HG02973 (cell line): ENCODE results near the gene FILIP1.

Experiments used
- ATAC-seq: cut with Tn5 transposase; IDR thresholded peaks from one replicate; pipeline ENCODE4 v1.9.1; 2021; ENCODE audit warnings: moderate library complexity; ENCODE audit not compliant: unreplicated experiment

The FILIP1 gene

DNA sequence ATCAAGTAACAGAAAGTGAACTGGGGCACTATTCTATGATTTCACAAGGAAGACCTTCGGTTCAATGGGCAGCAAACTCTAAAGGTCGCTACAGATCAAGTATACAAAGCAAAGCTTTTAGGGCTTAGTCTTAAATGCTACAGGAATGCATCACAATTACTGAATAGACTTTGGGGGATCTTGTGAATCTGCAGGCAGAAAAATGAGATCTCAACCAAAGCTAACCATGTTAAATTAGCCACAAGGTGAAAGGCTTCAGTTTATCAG, 111.0 kb downstream of the FILIP1 start:
- ATAC-seq = no peak

DNA sequence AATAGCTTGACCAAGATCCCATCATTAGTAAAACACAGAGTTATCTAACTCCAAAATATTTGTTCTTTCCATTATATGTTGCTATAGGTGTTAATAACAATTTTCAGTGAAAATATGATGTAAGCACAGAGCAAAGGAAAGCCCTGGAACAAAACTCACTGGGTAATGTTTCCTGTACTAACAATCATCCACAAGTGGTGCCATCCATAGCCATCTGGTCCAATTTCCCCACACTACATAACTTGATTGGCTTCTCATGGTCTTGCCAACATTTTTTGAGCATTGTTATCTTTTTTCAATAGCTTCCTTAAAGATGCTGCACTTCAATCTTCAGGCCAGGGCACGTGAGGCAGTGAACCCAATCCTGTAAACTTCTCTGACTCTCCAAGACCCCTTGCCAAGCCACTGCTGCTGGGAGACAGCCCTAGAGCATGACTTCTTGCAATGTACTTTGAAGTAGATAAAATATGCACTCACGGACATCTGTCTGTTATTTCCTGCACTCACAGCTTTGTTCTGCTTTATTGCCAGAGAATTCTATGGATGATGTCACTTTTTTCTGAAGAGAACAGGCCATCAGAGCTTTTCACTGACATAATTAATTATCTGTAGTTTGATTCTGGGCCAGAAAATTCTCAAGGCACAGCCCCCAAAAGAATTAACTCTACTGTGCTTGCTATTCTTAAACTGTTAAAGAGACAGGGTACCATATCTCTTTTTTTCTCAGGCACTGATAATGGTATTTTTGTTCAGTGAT, 111.5 kb downstream of the FILIP1 start:
- no peak for ATAC-seq

DNA sequence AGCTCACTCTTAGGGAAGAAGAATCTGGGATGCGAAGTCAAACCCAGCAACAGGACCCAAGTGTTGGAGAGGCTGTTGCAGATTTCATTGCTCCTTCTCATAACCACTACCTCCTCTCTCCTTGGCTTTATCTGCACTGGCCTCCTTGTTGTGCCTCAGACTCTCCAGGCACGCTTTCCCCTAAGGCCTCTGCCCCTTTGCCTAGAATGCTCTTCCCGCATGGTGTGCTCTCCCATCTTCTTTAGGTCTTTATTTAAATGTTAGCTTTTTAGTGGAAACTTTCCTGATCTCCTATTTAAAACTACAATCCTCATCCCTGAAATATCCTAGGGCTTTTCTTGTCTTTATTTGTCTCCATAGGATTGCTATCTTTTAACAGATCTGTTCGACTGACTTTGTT, 114.1 kb downstream of the FILIP1 start:
- no peak for ATAC-seq

DNA sequence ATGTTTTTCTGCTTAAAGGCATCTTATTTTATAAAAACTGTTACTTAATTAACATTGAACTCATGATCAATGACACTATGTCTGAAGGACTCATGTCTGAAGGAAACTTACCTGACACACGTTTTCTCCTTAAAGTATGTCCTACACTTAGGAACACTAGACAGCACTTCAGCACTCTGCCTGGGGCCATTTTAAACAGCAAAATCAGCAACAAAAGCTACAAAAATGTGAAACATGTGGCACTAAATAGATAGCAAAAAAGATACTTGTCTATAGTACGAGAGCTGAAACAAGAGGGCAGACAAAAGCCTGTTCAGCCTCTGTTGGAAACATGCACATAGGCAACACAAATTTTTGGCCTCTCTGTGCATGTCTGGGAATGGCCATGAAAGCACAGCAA, 115.5 kb downstream of the FILIP1 start:
- no peak for ATAC-seq

DNA sequence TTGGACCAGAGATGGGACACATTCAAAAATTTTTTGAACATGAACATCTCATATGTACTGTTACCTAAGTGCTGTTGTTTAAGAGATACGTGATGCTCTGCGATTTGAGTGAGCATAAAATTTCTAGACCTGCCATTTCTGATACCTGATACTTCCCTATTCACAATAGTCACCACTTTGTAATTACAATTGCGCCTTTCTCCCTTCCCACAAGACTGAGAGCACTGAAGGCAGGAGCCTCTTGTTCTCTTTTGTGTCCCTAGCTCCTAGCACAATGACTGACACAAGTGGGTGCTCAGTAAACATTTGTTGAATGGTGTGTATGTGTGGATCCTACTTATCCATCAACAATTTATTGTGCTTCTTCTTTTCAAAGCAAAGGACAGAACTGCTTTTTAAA, 116.2 kb downstream of the FILIP1 start:
- ATAC-seq = no peak

DNA sequence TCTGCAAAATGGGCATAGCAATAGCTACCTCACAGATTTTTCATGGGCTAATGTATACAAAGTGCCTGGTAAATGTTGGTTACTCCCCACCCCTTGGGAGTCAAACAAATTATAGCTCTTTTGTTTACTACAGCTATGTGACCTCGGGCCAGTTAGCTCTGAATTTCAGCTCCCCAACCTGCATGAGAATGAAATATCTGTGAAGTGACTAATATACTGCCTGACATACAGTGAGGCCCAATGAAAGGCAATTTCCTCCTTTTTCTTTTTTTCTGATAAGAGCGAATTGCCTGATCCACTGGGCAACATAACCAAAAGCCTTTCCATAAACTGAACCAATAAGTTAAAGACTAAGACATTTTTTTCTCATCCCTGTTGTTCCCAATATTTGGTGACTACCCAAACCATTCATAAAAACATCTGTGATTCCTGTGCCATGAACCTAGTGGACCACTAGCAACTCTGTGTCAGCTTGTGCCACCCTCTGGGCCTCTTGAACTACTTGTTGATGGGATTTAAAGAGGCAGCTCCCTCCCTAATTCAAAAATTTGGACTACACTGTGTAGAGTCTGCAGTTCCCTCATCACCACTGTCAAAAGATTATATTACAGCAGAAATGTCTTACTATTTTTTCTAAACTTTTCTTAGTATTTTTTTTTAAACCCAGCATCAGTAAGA, 117.1 kb downstream of the FILIP1 start:
- no peak for ATAC-seq

DNA sequence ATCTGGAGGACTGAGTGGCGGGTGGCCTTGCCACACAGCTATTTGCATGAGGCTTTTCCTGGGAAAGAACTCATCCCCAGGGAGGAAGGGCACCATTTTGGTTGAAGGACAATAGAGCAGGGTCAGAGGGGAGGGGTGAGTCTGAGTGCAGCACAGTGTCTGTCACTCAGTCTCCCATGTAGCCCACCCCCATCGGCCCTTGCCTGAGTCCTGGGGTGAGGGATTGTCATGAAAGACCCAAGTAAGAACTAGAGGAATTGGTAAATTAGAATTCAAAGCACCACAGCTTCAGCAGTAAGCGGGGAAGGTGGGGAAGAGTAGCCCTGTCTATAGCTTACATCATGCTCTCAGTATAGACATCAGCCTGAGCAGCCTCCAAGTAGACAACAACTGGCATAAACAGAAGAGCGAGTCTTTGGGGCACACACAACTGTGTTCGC, 118.6 kb downstream of the FILIP1 start:
- ATAC-seq = no peak

DNA sequence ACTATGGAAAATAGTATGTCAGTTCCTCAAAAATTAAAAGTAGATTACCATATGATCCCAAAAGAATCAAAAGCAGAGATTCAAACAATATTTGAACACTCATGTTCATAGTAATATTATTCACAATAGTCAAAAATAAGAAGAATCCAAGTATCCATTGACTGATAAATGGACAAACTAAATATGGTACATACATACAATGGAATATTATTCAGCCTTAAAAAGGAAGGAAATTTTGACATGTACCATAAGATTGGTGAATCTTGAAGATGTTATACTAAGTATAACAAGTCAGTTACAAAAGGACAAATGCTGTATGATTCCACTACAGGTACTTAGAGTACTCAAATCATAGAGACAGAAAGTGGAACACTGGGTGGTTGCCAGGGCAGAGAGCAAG, 120.7 kb downstream of the FILIP1 start:
- ATAC-seq = no peak

DNA sequence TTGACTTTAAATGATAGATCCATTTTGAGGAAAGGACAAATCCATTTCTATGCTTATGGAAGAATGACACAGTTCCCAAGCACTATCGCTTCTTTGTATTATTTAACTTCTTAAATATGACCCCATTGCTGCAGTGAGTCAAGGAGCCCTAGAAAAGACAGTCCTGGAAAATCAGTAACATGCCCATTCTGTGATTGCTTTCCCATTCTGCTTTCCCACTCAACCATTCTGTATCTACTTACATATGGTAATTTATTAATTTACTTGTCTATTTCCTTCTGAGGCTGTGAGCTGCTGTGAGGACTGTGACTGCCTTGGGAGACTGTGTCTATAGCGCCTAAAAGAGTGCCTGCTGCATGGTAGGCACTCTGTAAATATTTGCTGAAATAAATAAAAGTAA, 123.6 kb downstream of the FILIP1 start:
- no peak for ATAC-seq

DNA sequence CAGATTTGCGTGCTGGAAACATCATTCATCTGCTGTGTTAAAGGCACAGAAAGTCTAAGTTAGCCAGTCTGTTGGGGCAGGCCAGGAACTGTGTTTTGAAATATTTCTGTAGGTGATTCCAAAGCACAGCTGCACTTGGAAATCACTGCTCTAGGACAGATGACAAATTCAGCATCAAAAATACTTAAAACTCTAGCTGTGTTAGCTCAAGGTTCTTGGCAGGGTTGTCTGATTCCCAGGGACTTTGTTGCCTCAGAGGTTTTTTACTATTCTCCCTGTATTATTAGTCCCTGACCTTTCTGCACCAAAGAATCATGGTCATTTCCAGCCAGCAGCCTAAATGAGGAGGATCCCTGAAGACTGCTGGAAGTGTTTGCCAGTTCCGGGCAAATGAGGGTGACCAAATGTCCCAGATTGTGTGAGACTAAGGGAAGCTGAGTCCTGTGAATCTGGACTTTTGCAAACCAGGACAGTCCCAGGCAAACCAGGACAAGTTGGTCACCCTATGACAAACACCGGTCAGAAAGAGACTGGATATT, 124.7 kb downstream of the FILIP1 start:
- no peak for ATAC-seq

DNA sequence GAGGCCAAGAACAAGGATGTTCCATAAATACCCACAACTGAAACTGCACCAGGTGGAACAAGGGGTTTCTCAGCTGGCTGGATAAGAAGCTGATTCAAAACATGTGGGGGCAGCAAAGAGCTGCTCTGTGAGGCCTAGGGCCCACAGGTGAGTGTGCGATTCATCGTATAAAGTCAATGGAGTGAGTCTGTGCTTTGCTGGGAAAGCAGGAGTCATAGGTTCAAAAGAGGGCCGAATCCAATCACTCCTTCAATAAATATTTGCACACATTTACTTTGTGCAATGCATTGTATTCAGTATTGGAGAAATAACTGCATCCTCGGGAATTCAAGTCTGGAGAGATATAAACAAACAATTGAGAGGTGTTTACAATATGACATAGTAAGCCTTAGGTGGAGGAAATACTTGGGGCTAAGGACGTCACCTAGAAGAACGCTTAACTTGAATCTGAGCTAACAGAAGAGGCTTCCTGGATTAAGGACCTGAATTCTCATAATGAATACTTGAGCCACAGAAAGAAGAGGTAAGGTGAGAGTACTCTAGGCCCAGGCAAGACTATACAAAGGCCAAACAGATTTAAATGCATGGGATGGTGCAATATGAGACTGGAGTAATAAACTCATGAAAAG, 125.3 kb downstream of the FILIP1 start:
- ATAC-seq = no peak

DNA sequence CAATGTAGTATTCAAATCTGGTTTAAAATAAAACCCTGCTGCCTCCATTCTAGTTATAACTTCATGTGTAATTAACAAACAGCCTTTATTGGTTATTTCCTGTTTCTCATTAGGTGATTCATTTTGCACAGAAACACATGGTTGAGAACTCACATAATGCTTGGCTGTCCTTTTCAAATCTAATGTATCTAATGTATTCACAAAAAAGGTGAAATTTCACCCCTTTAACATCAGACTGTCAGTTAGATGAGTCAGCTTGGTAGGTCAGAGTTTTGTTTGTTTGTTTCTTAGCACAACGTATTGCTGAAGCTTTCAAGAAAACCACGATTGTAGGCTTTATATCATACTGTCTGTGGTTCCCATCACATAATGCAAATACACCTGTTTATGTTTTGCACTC, 130.3 kb downstream of the FILIP1 start:
- ATAC-seq = no peak

DNA sequence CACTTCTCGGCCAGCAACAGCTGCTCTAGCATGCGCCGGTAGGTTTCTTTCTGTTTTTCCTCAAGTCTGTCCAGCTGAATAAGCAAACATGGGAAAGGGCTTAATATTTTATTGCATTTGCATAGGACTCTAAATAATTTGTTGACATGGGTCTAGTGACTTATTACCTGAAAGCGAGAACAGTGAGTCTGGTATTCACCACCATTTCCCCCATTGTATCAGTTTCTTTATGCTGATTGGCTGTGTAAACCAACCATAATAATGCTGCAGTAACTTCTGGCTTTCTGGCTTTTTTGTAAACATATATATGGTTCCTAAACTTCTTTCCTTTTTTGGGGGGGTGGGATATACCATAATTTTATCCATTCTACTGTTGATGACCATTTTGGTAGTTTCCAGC, 140.0 kb downstream of the FILIP1 start:
- ATAC-seq = no peak

DNA sequence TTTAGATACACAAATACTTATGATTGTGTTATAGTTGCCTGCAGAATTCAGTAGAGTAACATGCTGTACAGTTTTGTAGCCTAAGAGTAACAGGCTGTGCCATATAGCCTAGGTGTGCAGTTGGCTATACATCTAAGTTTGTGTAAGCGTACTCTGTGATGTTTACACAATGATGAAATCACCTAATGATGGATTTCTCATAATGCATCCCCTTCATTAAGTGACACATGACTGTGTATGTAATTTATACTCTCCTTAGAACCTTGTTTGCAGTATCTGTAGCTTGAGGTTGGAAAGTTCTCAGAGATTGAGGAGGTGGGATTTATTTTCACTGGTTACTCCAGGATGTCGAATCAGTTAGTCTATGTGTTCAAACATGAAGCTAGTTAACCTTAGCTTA, 142.0 kb downstream of the FILIP1 start:
- no peak for ATAC-seq

DNA sequence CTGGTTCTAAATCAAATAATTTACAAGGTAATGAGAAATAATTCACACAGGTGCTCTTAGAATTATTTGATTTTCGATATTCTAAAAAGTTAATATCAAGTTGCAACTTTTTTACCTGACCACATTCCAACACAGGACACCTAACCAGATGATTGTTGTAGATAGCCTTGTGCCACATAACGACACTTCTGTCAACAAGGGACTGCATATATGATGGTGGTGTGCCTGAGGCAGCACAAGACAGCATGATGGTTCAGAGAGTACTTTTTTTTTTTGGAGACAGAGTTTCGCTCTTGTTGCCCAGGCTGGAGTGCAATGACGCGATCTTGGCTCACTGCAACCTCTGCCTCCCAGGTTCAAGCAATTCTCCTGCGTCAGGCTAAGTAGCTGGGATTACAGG, 142.8 kb downstream of the FILIP1 start:
- no peak for ATAC-seq

DNA sequence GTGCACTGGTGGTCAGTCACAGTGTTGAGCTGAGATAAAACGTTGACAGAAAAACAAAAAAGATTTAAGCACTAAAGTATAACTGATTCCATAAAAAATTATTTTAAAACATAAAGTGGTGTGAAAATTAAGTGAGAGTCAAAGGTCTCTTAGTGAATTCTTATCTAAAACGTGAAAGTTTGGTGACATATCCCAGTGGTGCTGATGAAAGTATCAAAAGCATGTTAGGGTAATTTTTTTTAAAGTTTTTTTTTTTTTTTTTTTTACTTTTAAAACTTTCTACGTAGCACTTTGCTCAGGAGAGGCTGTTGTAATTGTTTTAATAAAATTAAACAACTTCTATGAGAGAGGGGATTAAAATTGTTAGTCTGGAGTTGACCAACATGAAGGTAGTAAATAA, 143.4 kb downstream of the FILIP1 start:
- ATAC-seq = no peak

DNA sequence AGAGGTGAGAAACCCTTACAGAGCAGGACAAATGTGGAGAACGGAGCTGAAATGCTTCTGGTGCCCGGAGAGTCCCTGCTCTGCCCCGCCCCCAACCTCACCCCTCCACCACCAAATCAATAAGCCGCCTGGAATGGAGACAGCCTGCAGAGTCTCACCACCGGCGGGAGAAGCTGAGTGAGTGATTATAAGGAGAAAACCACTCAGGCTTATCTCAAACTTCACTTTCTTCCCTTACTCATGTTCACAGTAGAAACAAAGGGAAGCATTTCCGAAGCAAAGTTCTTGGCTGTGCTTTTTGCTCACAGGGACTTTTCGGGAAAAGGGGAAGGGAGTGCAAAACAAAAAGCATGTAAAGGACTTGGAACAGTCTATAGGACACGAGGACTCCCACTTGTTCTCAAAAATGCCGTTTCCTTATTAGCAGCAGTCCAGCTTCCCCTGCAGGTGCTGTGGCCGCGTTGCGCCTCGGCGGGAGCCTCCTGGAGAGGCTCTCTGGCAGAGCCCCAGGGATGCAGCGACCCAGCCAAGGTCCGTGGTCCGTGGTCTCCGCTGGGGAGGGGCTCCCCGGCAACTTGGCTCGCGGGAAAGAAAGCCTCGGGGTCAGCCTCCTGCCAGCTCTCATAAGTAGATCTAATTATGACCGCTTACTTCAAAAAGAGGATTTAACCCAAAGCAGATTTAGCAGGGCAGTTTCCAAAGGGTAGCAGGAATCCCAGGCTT, 144.2 kb downstream of the FILIP1 start:
- no peak for ATAC-seq

DNA sequence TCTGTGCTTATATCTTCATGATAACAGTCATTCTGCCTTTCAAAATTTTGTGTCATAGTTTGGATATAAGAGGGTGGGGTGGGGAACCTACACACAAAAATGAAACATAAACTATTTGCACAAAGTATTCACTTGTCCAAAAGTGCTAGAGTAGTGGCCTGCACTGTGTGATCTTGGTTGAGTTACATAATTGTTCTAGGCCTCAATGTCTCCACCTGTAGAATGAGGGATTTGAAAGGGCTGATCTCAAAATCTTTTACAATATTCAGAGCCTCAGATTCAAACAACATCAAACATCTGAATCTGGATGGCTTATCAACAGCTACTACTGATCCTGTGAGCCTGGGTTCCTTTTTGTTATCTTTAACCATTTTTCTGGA, 144.7 kb downstream of the FILIP1 start:
- ATAC-seq = no peak

DNA sequence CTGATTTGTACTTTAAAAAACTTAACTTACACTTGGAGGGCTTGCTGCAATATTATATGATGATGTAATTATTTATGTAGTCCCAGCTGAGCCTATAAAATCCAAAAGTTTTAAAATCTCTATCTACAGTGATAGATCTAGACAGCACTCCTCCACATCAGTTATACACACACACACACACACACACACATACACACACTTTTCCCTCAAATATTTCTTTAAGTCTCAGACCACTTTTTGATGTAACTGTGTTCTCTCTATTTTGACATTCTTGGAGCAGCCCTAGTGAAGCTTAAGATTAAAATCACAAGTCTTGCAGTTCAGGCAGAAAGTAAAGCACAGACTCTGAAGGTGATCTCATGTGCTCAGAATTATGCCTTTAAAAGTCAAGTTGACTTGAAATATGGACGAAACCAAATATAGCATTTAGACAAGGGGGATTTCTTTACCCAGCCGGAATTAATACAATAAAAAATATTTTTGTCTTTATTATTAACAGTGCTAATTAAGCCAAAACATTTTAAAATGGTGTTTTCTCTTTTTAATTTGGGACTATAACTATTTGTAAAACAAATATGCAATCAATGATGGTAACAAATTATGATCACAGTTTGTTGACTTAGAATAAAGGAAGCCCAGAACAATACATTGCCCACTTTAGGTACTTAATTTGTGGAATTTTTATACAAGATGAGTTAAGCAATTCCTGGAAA, 145.5 kb downstream of the FILIP1 start:
- ATAC-seq = no peak

DNA sequence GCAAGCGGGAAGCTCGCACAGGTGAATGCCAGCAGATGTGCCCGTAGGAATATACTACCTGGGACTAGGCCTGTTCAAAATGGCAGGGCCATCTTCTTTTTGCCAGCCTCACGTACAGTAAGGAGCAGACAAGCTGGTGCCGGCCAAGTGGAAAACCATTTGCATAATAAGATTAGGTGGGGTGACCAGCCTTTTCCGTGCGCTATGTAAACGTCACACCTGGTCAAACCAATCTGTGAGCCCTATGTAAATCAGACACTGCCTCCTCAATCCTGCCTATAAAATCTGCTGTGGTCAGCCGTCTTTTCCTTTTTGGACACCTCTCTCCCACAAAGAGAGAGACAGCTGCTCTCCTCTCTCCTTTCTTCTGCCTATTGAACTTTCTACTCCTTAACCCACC, 148.2 kb downstream of the FILIP1 start:
- no peak for ATAC-seq

DNA sequence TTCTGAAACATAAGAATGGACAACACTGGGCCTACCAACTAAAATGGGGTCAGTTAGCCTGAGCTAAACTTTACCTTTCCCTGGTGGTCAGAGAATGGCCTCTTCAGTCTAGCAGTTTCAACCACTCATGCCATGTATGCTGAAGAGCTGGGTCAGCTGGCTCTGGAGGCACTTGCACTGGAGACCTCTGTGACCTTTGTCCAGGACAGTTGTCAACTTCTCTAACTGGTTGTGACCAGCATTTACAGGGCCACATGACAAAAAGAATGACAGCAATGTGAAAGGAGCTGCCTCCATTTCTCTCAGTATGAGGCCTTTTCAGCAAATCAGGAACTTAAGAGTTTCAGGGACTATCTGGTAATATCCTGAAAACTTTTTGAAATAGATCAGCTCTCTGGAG, 149.1 kb downstream of the FILIP1 start:
- ATAC-seq = no peak
